Measurements from ENCODE around the gene NEO1. TPM values are rescaled to one million over a fixed set of nuclear protein-coding genes. Genes with fewer than 3 reads are reported as not detected.
A peak's percentile ranks its signal among the peaks of the same experiment; 100 is the strongest.

Gene NEO1
- total RNA-seq, 1 donor from 2014 or later, result 41.0 TPM

- no peak for DNase-seq
These were observed 280.0 kb downstream of the NEO1 start for GRCh38 chr15:73331991-73332925.

GRCh38 chr15:73333001-73333400, 280.7 kb downstream of the NEO1 start:
- DNase-seq, result no peak

GRCh38 chr15:73334086-73334485, 281.8 kb downstream of the NEO1 start:
- no peak for DNase-seq

DNA sequence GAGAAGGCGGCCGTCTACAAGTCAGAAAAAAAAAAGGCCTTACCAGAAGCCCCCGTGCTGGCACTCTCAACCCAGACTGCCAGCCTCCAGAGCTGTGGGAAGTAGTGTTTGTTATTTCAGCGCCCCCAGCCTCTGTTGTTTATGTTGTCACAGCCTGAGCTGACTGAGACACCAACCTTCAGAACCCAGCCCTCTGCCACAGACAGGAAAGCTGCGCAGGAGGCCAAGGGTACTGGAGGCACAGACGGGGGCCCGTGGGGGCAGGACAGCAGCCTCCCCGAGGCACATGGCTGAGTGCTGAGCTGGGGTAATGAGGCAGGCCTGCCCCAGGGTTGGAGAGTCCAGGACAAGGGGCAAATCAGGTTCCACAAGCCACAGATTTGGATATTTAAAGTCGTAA, 282.8 kb downstream of the NEO1 start:
- DNase-seq, result no peak

GRCh38 chr15:73335471-73335870, 283.2 kb downstream of the NEO1 start:
- no peak for DNase-seq

DNA sequence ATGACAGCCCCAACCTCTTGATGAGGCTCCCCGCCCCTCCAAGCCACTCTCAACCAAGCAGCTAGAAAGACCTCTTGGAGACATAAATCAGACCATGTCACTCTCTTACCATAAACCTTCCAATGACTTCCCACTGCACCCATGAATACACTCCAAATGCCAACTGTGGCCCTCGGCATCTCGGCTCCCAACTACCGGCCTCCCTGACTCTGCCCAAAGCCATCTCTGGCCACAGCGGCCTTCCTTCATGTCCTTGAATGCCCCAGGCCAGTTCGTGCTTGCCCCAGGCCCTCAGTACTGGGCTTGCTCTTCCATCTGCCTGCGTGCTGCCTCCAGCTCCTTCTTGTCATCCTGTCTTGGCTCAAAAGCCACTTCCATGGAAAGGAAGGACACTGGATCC, 284.5 kb downstream of the NEO1 start:
- DNase-seq, result no peak

GRCh38 chr15:73337187-73337586, 284.9 kb downstream of the NEO1 start:
- DNase-seq, result no peak

DNA sequence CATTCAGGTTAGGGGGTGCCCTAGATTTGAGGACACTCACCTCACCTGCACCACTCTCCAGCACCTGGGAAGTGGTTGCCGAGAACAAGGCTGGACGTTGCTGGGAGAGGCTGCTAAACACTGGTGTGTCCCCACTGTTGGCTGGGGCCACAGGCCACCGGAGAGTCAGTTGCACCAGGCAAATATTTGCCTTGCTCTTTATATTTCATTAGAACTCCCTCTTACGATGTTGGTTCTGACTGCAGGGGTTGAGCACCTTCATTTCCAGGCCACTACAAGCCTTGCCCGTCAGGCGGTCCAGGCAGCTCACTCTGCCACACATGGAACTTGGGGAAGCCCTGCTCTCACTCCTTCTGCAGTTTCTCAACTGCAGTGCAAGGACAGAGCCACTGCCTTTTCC, 285.8 kb downstream of the NEO1 start:
- DNase-seq, result no peak

GRCh38 chr15:73338606-73339374, 286.5 kb downstream of the NEO1 start:
- DNase-seq, result no peak

- no peak for DNase-seq
These were observed 288.4 kb downstream of the NEO1 start for GRCh38 chr15:73340502-73341192.

DNA sequence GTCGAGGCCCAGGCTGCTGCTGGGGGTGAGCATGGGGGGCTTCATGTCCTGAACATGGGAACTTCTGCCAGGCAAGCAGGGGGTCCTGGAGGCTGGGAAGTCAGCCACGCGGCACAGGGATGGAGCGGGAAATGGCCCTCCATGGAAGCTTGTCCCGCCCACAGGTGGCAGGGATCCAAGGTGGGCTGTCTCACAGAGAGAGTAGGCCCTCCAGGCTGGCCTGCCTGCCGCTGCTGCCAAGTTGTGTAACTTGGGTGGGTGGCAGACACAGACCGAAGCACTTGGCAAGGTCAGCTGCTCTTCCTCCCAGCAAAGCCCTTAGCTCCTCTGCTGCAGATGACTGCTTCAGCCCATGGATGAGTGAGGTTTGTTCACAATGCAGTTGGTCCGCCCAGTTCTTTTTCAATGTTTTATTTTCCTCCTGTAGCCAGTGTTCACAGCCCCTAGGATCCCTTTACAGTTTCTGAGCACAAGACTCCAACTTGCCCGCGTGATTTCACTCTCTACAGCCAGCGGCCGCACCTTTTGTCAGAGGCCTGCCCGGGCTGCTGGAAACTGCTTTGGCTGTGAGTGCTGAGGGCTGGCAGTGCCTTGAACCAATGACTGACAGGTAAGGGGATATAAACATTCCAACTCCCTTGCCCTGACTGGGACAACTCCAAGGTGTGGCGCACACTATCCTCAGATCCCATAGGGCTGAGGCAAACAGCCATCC, 289.8 kb downstream of the NEO1 start:
- peak; percentile 25 for DNase-seq

GRCh38 chr15:73344056-73344455, 291.8 kb downstream of the NEO1 start:
- DNase-seq, result no peak

GRCh38 chr15:73345658-73346057, 293.4 kb downstream of the NEO1 start:
- DNase-seq, result no peak

GRCh38 chr15:73346735-73347312, 294.6 kb downstream of the NEO1 start:
- DNase-seq, result peak; percentile 83

DNA sequence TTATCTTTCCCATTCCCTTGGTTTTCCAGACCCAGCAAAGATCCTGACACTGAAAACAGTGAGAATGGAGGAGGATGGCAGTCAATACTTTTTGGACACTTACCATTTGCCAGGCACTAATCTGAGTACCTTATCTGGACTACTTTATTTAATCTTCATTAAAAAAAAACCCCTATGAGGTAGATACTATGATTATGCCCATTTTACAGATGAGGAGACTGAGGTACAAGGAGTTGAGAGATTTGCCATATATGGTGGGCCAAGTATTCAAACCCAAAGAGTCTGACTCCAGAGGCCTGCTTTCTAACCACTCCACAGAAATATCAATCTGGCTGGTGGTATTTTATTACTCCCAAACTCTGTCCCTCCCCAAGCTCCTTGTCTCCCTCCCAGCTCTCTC, 296.9 kb downstream of the NEO1 start:
- no peak for DNase-seq

- no peak for DNase-seq
These were observed 299.8 kb downstream of the NEO1 start for GRCh38 chr15:73352082-73352481.

- DNase-seq, result no peak
These were observed 301.5 kb downstream of the NEO1 start for GRCh38 chr15:73353734-73354133.

- DNase-seq, result no peak
These were observed 302.0 kb downstream of the NEO1 start for GRCh38 chr15:73354241-73354640.

Measured in tongue (tissue), 2 donors.